Ascending aorta (tissue), 2 donors: ENCODE measurements around the gene TRIB2. TPM values are rescaled to one million over a fixed set of nuclear protein-coding genes. Genes with fewer than 3 reads are reported as not detected.

Source experiments
- DNase-seq, 2 donors: peaks; one replicate each; pipeline ENCODE4 v3.0.0-alpha.2; 2019; ENCODE audit warnings: low spot score in 2 of 2
- H3K27ac ChIP-seq, 2 donors: fragments of 200-600 bp; sonication (generic); one replicate each; pipeline ENCODE4 v1.5.1; 2016 to 2017; ENCODE audit warnings: mild to moderate bottlenecking in 1 of 2
- H3K27me3 ChIP-seq: fragments of 200-600 bp; sonication (generic); one replicate; pipeline ENCODE4 v1.5.1; 2017
- H3K36me3 ChIP-seq, 2 donors: fragments of 200-600 bp; sonication (generic); one replicate each; pipeline ENCODE4 v1.5.1; 2016
- H3K4me1 ChIP-seq, 2 donors: fragments of 200-600 bp; sonication (generic); one replicate each; pipeline ENCODE4 v1.5.1; 2016 to 2017; ENCODE audit warnings: mild to moderate bottlenecking in 1 of 2
- H3K4me3 ChIP-seq, 2 donors: fragments of 200-600 bp; sonication (generic); one replicate each; pipeline ENCODE4 v1.5.1; 2016 to 2017; ENCODE audit warnings: mild to moderate bottlenecking in 1 of 2
- H3K9me3 ChIP-seq, 2 donors: fragments of 200-600 bp; sonication (generic); one replicate each; pipeline ENCODE4 v1.5.1; 2016
- CTCF ChIP-seq, 3 experiments: fragments of 200-600 bp in 2 of 3; fragments of 450-650 bp in 1 of 3; sonication (generic) in 2 of 3; IDR thresholded peaks; one replicate each; pipeline ENCODE4 v1.5.1; 2016 to 2019; ENCODE audit warnings: antibody characterized with exemption in 3 of 3, mild to moderate bottlenecking in 1 of 3, moderate library complexity in 1 of 3
- intact Hi-C: fragments of 100-400 bp; cut with DNase I; formaldehyde crosslinking; loops from one replicate; pipeline ENCODE4 v1.15.1; 2023
- total RNA-seq: library from RNA; depleted of rRNA; stranded (reverse); fragments of >200 nt; gene quantifications from one replicate; pipeline ENCODE4 v1.1.0, GENCODE V29; 2016

TRIB2 gene
- total RNA-seq, 1 donor from 2014 or later, result 55.6 TPM

DNA sequence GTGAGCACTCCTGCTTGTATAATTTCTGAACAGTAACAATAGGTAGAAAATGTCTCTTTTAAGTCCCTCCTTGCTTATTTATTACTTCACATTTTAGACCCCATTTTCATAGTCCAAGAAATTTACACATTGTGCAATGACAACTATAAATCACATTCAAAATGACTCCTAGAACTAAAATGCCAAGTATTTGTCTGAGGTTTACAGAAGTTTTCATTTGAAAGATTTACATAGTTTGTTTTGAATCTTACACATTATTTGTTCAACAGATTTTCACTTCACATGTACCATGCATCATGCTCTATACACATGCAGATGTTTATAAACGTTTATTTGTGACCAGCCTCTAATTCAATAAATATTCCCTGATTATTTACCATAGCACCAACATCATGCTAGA is 15.7 kb upstream of the TRIB2 start:
- H3K27ac ChIP-seq, result peak overlapping the region in 1 of 2 donors; percentile 16
- no peaks in the 10 kb centered on the region for H3K36me3 ChIP-seq
- no peak for DNase-seq
- H3K4me1 ChIP-seq, result peaks cover 0 to 7% of the 10 kb centered on the region in 2 donors
- H3K4me3 ChIP-seq, result no peak overlapping the region
- no peaks in the 10 kb centered on the region for H3K9me3 ChIP-seq
- intact Hi-C loops, result no loop called here
- no peaks in the 10 kb centered on the region for H3K27me3 ChIP-seq
- TF ChIP-seq CTCF (IDR thresholded peaks at IDR 0.05), result no peak

DNA sequence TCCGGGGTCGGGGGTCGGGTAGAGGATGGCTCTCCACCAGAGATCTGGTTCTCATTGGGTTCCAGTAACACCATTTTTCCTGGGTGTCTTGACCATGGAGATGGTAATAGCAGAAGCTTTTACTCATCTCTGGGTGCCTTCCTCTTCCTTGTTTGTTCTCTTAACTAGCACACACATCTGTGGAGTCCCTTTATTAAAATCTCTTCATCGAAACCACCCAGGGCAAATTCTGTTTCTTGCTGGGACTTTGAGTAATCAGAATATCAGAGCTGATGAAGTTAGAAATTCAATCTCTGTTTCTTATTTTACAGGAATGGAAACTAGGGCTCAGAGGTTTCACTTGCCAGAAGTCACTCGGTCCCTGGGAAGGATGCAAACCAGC is 15.0 kb upstream of the TRIB2 start:
- TF ChIP-seq CTCF (IDR thresholded peaks at IDR 0.05), result no peak
- Histone ChIP-seq H3K9me3 (no peaks in the 10 kb centered on the region), H3K36me3 (no peaks in the 10 kb centered on the region), H3K4me3 (no peak overlapping the region), H3K4me1 (peaks cover 0 to 7% of the 10 kb centered on the region in 2 donors), H3K27me3 (no peaks in the 10 kb centered on the region), H3K27ac (no peak overlapping the region)
- intact Hi-C loops, result no loop called here
- DNase-seq, result no peak

- Histone ChIP-seq H3K27ac (no peak overlapping the region), H3K4me1 (peaks cover 0 to 7% of the 10 kb centered on the region in 2 donors), H3K9me3 (no peaks in the 10 kb centered on the region), H3K36me3 (no peaks in the 10 kb centered on the region), H3K27me3 (no peaks in the 10 kb centered on the region), H3K4me3 (no peak overlapping the region)
- intact Hi-C loops, result no loop called here
- no peak for DNase-seq
- no peak for TF ChIP-seq CTCF (IDR thresholded peaks at IDR 0.05)
These were observed 14.3 kb upstream of the TRIB2 start for GRCh38 chr2:12702168-12703121.

- no peak overlapping the region for H3K4me3 ChIP-seq
- no peaks in the 10 kb centered on the region for H3K9me3 ChIP-seq
- H3K27me3 ChIP-seq, result no peaks in the 10 kb centered on the region
- peaks cover 0 to 7% of the 10 kb centered on the region in 2 donors for H3K4me1 ChIP-seq
- H3K36me3 ChIP-seq, result no peaks in the 10 kb centered on the region
- H3K27ac ChIP-seq, result no peak overlapping the region
- no peak for TF ChIP-seq CTCF (IDR thresholded peaks at IDR 0.05)
- no peak for DNase-seq
- intact Hi-C loops, result no loop called here
These were observed 12.4 kb upstream of the TRIB2 start for GRCh38 chr2:12704378-12704777.

- Histone ChIP-seq H3K4me1 (peaks cover 0 to 7% of the 10 kb centered on the region in 2 donors), H3K36me3 (no peaks in the 10 kb centered on the region), H3K4me3 (no peak overlapping the region), H3K27me3 (no peaks in the 10 kb centered on the region), H3K9me3 (no peaks in the 10 kb centered on the region), H3K27ac (no peak overlapping the region)
- TF ChIP-seq CTCF (IDR thresholded peaks at IDR 0.05), result no peak
- DNase-seq, result no peak
- intact Hi-C loops, result no loop called here
These were observed 11.5 kb upstream of the TRIB2 start for GRCh38 chr2:12705230-12705629.
